HG03175 (cell line): ENCODE data around the gene KLHL17.
"Not testable (repeated sequence)": the region's sequence is repeated elsewhere in the genome, so short reads cannot be mapped to it uniquely, and the experiment has no call there.

Experiments used
- ATAC-seq: cut with Tn5 transposase; IDR thresholded peaks from one replicate; pipeline ENCODE4 v1.9.1; 2021; ENCODE audit warnings: mild to moderate bottlenecking, moderate library complexity; ENCODE audit not compliant: unreplicated experiment

KLHL17 gene

DNA sequence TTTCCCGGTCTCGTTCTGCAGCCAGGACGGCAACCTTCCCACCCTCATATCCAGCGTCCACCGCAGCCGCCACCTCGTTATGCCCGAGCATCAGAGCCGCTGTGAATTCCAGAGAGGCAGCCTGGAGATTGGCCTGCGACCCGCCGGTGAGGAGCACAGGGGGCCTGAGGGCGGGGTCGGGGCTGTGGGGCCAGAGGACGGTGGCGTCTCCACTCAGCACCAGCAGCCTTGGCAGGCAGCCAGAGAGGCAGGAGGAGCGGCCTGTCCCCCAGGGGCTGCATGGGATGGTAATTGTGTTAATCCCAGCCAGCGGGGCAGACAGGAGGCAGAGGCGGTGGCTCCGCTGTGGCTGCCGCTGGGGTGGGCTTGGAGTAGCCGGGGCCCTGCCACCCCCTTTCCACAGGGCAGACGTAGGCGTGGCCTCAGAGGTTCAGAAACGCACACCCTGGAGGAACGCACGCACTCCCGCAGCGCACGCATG is 24.6 kb upstream of the KLHL17 start:
- no peak for ATAC-seq

DNA sequence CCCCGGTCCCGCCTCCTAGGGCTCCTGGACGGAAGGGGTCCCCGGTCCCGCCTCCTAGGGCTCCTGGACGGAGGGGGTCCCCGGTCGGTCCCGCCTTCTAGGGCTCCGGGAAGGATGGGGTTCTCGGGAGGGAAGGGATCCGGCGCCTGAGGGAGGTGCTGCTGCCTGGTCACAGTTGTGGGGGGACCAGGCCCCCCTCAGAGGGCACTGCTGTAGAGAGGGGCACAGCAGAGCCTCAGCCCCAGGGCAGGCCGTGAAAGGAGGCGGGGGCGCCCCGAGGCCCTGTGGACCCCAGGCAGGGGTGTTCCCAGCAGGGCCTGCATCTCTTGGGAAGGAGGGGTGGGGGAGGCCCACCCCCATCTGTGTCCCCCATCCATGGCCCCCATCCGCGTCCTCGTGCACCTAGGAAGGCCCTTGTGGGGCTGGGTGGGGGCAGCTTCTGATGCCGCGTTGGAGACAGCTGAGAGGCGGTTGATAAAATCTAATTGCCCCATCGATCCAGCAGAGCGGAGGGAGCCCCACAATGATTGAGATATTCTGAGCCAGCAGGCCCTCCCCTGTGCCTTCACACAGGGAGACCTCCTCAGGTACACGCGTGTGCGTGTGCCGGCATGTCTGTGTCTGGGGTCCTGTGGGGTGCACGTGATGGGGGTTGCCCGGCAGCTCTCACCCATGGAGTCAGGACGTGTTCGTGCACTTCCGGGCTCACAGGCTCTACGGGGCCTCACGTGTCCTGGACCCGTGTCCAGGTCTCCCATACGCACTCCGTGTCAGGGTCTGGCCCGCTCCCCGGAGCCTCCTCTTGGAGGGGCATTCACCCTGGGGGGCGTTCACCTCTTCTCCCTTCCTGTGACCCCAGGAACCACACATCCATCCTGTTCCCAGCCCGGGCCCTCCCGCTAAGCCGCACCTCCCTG is 23.8 kb upstream of the KLHL17 start:
- ATAC-seq, result no peak

DNA sequence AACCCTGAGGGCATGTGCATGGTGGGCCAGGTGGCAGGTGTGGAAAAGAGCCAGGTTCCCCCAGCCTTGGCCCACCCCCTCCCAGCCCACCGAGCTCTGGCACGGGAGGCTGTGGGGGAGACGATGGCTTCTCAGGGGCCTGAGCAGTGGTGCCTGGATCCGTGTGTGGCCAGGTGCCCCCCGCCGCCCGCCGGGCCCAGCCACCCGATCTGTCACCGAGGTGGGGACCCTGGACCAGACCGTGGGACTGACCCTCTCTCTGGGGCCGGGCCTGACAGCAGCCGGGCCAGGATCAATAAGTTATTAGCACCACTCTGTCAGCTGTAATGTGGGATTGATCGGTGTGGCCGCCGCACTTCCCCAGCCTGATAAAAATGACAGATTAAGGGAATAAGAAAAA is 22.9 kb upstream of the KLHL17 start:
- ATAC-seq, result no peak

DNA sequence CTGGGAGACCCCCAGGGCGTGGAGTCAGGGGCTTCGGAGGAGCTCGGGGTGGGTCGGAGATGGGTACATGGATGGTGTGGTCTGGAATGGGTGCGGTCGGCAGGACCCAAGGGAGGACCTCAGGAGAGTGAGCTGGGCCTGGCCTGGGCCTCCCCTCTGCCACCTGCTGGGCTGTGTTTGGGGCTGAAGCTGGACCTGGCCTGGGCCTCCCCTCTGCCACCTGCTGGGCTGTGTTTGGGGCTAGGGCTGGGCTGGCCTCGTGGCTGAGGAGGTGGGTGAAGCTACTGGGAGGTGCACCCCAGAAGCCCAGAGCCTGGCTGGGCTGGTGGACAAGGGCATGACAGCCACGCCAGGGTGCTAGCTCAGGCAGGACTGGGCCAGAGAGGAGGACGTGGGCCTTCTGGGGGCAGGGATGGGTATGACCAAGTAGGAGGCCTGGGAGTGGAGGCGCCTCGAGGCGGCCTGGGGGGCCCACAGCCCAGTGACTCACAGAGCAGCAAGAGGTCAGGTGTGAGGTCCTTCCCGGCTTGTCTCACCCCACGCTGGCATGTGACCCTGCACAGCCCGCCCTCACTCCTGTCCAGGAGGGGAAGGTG is 22.2 kb upstream of the KLHL17 start:
- no peak for ATAC-seq

DNA sequence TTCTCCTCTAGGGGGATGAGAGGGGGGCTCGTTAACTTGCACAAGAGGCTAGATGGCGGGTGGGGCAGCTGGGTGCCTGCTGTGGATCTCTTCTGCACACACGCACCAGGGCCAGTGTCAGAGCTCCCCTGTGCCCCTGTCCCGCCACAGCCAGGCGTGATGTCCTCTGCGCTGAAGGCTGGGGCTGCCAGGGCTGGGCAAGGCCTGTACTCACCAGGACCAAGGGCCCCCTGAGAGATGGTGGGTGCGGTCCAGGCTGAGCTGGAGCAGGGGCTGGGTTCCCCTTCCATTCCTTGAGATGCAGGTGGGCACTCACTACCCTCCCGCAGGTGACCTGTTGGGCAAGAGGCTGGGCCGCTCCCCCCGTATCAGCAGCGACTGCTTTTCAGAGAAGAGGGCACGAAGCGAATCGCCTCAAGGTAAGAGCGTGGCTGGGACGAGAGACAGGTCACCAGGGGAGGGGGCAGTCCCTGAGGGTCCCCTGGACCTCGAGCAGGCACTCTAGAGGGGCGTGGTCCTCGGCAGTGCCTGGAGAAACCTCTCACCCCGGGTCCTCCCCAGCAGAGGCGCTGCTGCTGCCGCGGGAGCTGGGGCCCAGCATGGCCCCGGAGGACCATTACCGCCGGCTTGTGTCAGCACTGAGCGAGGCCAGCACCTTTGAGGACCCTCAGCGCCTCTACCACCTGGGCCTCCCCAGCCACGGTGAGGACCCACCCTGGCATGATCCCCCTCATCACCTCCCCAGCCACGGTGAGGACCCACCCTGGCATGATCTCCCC is 21.5 kb upstream of the KLHL17 start:
- no peak for ATAC-seq

DNA sequence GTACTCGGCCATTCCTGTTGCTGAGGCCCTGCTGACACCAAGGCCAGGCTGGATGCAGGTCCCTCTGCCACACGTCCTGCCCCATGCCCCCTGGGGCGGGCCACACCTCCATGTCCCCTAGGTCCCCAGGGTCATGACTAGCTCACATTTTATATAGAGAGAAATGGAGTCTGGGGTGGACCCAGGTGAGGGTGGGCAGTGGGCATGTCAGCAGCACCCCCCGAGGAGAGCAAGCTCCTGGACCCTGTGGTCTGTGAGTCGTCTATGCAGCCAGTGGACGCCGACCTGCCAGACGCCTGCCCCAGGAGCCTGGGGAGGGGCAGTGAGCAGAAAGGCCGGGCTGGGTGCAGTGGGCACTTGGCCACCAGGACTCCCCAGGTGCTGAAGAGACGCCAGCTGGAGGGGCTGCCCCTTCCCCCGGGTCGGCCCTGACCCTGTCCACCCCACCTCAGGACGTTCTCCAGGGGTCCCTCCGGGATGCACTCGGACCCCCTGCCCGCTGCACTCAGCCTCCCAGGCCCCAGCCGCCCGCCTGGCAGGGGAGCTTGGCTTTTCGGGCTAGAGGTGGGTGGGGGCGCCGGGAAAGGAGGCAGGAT is 20.8 kb upstream of the KLHL17 start:
- no peak for ATAC-seq

DNA sequence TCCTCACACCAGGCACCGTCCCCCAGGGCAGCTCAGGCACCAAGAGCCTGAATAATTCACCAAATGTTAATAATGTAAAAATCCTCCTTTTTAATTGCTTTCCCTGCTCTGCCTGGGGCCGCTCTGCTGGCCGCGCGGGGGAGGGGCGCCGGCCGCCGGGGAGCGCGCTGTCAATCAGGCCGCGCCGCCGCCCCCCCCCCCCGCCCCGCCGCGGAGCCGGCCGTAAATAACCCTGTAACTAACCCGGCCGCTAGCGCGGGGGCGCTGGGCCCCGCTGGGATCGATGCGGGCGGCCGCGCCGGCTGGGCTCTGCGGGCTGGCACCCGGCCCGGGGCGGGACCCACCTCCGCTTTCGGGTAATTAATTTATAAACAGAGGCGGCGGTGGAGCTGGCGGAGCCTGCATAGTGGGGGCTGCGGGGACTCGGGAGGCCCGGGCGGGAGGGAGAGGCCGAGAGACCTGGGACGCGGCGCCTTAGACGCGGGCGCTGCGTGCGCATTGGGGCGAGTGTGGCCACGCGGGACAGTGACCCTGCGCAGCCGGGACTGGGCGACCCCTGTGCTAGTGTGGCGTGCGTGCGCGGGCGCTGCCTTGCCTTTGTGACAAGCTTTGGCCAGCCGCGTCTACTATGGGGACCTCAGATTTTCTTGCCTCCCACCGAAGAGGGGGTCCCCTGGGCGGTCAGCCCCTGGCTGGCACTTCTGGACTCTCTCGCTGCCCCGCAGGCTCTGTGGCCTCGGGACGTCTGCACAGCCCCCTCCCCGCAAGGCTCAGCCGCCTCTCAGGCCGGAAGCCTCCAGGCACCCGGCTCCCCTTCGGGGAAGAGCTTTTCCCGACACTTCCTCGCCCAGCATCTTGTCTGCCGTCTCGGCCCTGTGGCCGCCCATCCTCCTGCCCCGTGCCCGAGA is 20.0 kb upstream of the KLHL17 start:
- no peak for ATAC-seq

DNA sequence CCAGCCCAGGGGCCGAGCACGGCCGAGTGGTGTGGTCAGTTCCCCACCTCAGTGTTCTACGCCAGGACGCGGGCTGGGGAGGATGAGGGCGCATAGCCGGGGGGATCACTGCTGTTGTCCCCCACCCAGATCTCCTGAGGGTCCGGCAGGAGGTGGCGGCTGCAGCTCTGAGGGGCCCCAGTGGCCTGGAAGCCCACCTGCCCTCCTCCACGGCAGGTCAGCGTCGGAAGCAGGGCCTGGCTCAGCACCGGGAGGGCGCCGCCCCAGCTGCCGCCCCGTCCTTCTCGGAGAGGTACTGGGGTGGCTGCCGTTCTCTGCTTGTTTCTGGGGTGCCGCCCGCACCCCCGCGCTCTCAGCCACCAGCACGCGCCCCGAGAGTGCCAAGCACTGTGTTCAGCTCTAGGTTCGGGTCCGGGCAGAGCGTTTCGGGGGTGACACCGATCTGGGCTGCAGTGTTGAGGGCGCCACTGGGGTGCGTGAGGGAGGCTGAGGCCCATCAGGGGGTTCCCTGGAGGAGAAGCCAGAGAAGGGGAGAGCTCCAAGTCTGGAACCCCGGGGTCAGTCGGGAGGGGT is 19.3 kb upstream of the KLHL17 start:
- ATAC-seq, result no peak

DNA sequence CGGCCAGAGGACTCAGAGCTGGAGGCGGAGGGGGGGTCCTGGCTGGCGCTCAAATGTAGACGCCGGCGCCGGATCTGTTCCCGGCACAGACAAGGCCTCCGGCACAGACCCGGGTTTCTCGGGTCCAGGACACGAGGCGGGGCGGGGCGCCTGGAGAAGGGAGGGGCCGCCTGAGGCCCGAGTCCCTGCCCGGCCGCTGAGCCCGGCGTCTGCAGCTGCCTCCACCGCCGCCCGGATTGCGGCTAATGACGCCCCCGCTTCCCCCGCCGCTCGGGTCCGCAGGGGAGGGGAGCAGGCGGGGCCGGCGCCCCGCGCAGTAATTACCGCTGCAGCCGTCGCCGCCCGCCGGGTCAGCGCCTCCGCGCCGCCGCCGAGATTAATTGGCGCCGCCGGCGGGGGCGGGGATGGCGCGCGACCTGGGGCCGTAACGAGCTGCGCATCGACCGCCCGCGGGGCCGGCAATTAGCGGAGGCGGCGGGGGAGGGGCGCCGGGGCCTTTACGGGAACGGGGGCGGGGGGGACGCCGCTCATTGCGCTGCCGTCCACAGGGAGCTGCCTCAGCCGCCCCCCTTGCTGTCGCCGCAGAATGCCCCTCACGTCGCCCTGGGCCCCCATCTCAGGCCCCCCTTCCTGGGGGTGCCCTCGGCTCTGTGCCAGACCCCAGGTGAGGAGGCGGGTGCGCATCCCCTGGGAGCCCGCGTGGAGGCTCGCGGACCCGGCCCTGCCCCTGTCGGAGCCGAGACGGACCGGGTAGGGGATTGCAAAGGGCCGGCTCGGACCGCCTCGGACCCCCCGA is 18.6 kb upstream of the KLHL17 start:
- no peak for ATAC-seq

DNA sequence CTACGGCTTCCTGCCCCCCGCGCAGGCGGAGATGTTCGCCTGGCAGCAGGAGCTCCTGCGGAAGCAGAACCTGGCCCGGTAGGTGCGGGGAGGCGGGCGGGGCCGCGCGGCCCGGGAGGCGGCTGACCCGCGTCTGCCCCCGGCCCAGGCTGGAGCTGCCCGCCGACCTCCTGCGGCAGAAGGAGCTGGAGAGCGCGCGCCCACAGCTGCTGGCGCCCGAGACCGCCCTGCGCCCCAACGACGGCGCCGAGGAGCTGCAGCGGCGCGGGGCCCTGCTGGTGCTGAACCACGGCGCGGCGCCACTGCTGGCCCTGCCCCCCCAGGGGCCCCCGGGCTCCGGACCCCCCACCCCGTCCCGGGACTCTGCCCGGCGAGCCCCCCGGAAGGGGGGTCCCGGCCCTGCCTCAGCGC is 18.0 kb upstream of the KLHL17 start:
- no peak for ATAC-seq

DNA sequence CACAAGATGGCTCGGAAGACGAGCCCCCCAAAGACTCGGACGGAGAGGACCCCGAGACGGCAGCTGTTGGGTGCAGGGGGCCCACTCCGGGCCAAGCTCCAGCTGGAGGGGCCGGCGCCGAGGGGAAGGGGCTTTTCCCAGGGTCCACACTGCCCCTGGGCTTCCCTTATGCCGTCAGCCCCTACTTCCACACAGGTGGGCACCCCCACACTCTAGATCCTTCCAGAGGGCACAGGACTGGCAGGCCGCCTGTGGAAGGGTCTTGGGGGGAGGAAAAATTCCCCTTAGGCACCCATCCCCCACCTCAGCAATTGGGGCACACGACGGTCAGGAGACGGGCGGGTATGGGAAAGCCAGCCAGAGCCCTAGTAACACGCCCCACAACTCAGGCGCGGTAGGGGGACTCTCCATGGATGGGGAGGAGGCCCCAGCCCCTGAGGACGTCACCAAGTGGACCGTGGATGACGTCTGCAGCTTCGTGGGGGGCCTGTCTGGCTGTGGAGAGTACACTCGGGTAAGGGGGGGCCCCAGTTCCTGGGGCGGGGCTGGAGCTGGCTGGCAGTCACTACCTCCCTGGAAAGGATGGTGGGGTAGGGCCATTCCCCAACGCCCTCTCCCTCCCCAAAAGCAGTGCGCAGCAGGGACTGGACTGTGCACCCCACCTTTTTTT is 17.4 kb upstream of the KLHL17 start:
- no peak for ATAC-seq

DNA sequence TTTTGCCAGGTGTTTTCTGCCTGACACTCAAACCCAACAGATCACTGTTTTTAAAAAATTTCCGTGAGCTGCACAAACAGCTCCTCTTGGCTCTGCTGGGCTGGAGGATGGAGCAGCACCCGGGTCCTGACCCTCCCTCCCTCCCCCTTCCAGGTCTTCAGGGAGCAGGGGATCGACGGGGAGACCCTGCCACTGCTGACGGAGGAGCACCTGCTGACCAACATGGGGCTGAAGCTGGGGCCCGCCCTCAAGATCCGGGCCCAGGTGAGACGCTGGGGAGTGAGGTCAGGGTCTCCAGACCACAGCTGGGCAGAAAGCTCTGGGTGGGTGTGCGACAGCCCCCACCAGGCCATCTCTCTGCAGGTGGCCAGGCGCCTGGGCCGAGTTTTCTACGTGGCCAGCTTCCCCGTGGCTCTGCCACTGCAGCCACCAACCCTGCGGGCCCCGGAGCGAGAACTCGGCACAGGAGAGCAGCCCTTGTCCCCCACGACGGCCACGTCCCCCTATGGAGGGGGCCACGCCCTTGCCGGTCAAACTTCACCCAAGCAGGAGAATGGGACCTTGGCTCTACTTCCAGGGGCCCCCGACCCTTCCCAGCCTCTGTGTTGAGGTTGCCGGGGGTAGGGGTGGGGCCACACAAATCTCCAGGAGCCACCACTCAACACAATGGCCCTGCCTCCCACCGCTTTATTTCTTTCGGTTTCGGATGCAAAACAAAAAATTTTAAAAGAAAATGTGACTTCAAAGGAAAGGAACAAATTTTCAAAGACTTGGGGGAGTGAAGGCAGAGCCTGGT is 16.6 kb upstream of the KLHL17 start:
- no peak for ATAC-seq

DNA sequence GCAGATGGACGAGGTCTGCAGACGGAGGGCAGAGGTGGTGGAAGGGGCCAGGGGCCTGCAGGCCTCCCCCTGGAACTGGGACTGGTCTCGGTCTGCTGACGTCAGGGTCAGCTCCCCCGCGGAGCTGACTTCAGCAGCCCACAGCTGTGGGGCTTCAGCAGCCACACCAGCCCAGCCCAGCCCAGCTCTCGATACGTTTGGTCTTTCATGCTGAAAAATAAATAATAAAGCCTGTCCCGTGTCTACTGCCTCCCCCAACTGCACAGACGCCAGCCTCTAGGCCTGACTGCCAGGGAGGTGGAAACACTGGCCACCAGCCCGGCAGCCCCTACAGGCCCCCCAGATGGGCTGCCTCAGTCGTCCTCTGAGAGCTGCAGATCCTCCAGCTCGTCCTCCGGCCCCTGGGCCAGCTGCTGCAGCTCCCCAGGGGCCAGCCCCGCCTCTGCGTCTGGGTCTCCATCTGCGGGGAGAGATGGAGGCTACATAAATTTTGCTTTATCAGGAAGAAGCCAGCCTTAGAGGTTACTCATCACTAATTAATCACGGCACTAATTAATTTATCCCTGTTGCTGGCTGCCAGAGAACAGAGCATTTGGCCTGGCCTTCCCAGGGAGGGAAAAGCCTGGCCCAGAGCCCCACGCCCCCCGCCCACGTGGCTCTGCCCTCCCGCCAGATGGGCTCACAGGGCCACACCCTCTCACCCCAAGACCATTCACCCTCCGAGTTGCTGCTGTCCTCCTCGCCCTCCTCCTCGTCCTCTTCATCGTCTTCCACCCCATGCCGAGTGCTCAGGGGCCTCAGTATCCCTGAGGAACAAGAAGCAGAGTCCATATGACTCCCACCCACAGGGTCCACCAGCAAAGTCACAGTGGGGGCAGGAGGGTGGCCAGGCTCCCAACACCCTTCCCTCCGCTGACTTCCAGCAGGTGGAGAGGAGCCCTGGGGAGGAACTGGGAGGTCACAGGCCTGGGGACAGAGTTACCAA is 15.8 kb upstream of the KLHL17 start:
- no peak for ATAC-seq

DNA sequence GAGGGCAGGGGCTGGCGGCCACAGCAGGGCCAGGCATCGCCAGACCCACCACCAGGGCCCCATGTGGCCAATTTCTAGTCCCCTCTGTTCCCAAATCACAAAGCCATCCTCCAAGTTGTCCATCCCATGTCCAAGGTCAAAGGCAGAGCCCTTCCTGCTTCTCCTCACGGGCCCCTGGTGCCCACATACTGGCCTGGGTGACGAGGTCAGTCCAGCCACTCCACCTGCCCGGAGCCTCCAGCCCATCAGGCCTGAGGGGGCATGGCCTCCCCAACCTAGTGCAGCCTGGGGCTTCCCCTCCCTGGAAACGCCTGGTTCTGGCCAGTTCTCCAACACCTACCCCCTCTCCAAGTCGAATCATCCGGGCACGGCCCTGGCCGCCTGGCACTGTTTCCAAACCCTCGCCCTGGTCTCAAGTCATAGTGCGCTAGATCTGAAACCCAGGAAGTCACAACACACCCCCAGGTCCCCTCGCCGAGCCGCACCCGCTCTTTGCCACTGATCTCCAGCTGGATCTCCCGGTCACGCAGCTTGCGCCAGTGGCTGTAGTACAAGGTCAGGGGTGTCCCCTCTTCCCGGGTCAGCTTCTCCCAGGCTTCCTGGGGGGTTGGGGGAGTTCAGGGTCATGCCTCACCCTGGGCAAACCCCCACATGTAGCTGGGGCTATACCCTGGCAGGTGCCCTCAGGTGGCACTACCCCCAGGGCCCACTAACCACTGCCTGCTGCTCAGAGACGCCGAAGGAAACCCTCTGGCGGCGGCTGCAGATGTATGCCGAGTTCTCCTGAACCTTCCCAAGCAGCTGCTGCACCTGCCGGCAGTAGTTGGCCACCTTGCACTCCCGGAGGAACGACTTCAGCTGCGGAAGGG is 14.5 kb upstream of the KLHL17 start:
- no peak for ATAC-seq

DNA sequence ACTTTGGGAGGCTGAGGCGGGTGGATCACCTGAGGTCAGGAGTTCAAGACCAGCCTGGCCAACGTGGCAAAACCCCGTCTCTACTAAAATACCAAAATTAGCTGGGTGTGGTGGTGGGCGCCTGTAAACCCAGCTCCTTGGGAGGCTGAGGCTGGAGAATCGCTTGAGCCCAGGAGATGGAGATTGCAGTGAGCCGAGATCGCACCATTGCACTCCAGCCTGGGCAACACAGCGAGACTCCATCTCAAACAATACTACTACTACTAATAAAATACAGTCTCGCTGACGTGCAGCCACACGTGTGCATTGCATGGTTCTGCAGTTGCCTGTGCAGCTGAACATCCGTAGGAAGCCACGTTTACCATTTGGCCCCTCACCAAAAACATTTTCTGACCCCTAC is 13.6 kb upstream of the KLHL17 start:
- not testable (repeated sequence) for ATAC-seq

DNA sequence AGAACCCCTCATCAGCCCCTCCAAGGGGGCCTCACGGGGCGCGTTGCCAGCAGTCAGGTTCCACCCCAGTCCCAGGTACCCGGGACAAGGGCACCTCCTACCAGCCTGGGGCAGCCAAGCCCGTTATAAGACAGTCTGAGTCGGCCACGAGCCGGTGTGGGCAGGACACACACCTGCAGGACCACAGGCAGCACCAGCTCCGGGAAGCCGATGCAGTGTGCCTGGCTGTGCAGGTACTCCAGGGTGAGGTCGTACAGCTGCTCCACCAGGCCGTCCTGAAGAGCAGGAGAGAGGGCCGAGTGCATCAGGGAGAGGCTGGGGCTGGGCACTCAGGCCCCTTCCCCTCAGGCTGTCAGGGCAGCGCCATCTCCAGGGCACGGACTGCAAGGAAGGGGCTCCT is 12.4 kb upstream of the KLHL17 start:
- ATAC-seq, result no peak
